GM12878 (cell line): Measurements from ENCODE around the gene CDX1. TPM values are rescaled to one million over a fixed set of nuclear protein-coding genes. Genes with fewer than 3 reads are reported as not detected.

Experiments used
- ATAC-seq: fragments of 200-7000 bp; cut with Tn5 transposase; 3 replicates; pipeline ENCODE4 v1.9.1; 2020; ENCODE audit warnings: mild to moderate bottlenecking, moderate library complexity
- BruUV-seq: library from RNA; stranded (reverse); fragments of 400-500 nt; replicated peaks from 2 replicates; lab custom pipeline; 2021; lab: Mats Ljungman, UMichigan
- CTCF ChIA-PET: fragments of 300-600 bp; sonication (Branson Sonifier 250); formaldehyde crosslinking; extraction: SDS; loops from one replicate; lab custom pipeline; 2021; ENCODE audit warnings: inconsistent platforms; lab: Yijun Ruan, JAX
- POLR2A ChIA-PET: fragments of 350-600 bp; formaldehyde crosslinking; extraction: SDS; loops from one replicate; lab custom pipeline; 2021; ENCODE audit warnings: inconsistent platforms; lab: Charles Lee
- RAD21 ChIA-PET: fragments of 300-600 bp; sonication (Branson Sonifier 250); formaldehyde crosslinking; loops from one replicate; lab custom pipeline; 2023; ENCODE audit warnings: antibody characterized with exemption; ENCODE audit not compliant: unreplicated experiment; lab: Charles Lee
- SMC1A ChIA-PET: fragments of 300-600 bp; sonication (Branson Sonifier 250); formaldehyde crosslinking; loops from one replicate; lab custom pipeline; 2023; ENCODE audit not compliant: unreplicated experiment, uncharacterized antibody; lab: Charles Lee
- DNase-seq: peaks from one replicate; pipeline ENCODE4 v3.0.0-alpha.2; 2011; ENCODE audit warnings: low read depth, low spot score
- FAIRE-seq: peaks from 3 replicates; lab custom pipeline; 2011; peaks lifted over from hg19 to GRCh38; lab: Jason Lieb, UNC
- H2AFZ ChIP-seq: 2 replicates; pipeline ENCODE4 v1.6.0; 2011; ENCODE audit warnings: low read depth, low read length, control low read depth; ENCODE audit not compliant: control insufficient read depth
- H3K27ac ChIP-seq: 2 replicates; pipeline ENCODE4 v1.5.1; 2011; ENCODE audit warnings: control low read depth; ENCODE audit not compliant: control insufficient read depth, insufficient read depth
- H3K27me3 ChIP-seq, 2 experiments: replicated peaks in 1 of 2; 2 replicates each; pipeline versions ENCODE4 v1.6.0 to v1.6.1; 2011; ENCODE audit warnings: low read length in 1 of 2; ENCODE audit not compliant: control insufficient read depth in 2 of 2, insufficient read depth in 2 of 2
- H3K36me3 ChIP-seq, 2 experiments: 2 replicates each; pipeline ENCODE4 v1.5.1; 2011; ENCODE audit warnings: low read length in 1 of 2; ENCODE audit not compliant: control insufficient read depth in 2 of 2, insufficient read depth in 2 of 2
- H3K4me1 ChIP-seq: 2 replicates; pipeline ENCODE4 v1.6.1; 2011; ENCODE audit warnings: mild to moderate bottlenecking, low read length, moderate library complexity, mixed read lengths; ENCODE audit not compliant: control insufficient read depth, insufficient read depth
- H3K4me2 ChIP-seq: 2 replicates; pipeline ENCODE4 v1.6.0; 2011; ENCODE audit warnings: control low read depth; ENCODE audit not compliant: control insufficient read depth, insufficient read depth
- H3K4me3 ChIP-seq: fragments of 200-600 bp; sonication (generic); 2 replicates; pipeline ENCODE4 v1.5.1; 2016
- H3K79me2 ChIP-seq: 2 replicates; pipeline ENCODE4 v1.6.0; 2011; ENCODE audit warnings: low read length; ENCODE audit not compliant: control insufficient read depth, insufficient read depth
- H3K9ac ChIP-seq: 2 replicates; pipeline ENCODE4 v1.8.0; 2011; ENCODE audit warnings: low read length, control low read depth, mixed read lengths; ENCODE audit not compliant: control insufficient read depth, insufficient read depth
- H3K9me3 ChIP-seq: replicated peaks from 3 replicates; pipeline ENCODE4 v1.5.1; 2011; ENCODE audit warnings: mild to moderate bottlenecking, low read length; ENCODE audit not compliant: control insufficient read depth, insufficient read depth
- H4K20me1 ChIP-seq: 2 replicates; pipeline ENCODE4 v1.6.0; 2011; ENCODE audit not compliant: control insufficient read depth, insufficient read depth
- CHD2 ChIP-seq: IDR thresholded peaks from 2 replicates; pipeline ENCODE4 v1.6.1; 2011; ENCODE audit warnings: low read depth, low read length, improper control_type of control experiment, borderline replicate concordance
- IKZF1 ChIP-seq: fragments of 450-650 bp; conservative IDR thresholded peaks from 2 replicates; pipeline ENCODE4 v1.6.1; 2017; ENCODE audit warnings: antibody characterized with exemption, mild to moderate bottlenecking
- MXI1 ChIP-seq: fragments of 150-350 bp; IDR thresholded peaks from 2 replicates; pipeline ENCODE4 v1.6.1; 2011; ENCODE audit warnings: low read depth, mild to moderate bottlenecking, inconsistent platforms, low read length, improper control_type of control experiment
- POLR2A ChIP-seq: IDR thresholded peaks from 2 replicates; pipeline ENCODE4 v1.6.1; 2011; ENCODE audit warnings: low read depth, mild to moderate bottlenecking, low read length
- TARDBP ChIP-seq: IDR thresholded peaks from 2 replicates; pipeline ENCODE4 v1.6.1; 2016; ENCODE audit warnings: borderline replicate concordance
- WGBS: methylation state at CpG from one replicate; pipeline ENCODE4 v1.1.6; 2016; ENCODE audit warnings: low lambda C conversion rate; ENCODE audit not compliant: insufficient replicate concordance, insufficient coverage; ENCODE audit errors: missing lambda C conversion rate; 5-methylcytosine and 5-hydroxymethylcytosine counted together
- in situ Hi-C: fragments of 300-500 bp; cut with MboI; formaldehyde crosslinking; loops from 9 replicates; pipeline ENCODE4 v1.14.3; 2018; ENCODE audit warnings: mixed read lengths
- intact Hi-C: fragments of 100-400 bp; cut with micrococcal nuclease; formaldehyde crosslinking; loops from one replicate; pipeline ENCODE4 v1.14.2; 2022; ENCODE audit not compliant: unreplicated experiment
- polyA plus RNA-seq, 11 experiments: library from polyadenylated mRNA; depleted of rRNA in 4 of 11; unstranded in 6 of 11; stranded (reverse) in 5 of 11; fragments of >200 nt; fragmentation: Nextera tagmentation in 4 of 11; fragmentation: Illumina TruSeq in 1 of 11; extraction: Ambion mirVana in 4 of 11; extraction: Trizol in 1 of 11; gene quantifications; 1 replicate in 1 of 11; 2 replicates in 10 of 11; pipeline versions ENCODE4 v1.2.1 to v1.2.3, GENCODE V29; 2011 to 2016; ENCODE audit warnings: inconsistent platforms in 2 of 11, missing spikeins in 2 of 11, low read depth in 1 of 11
- total RNA-seq, 4 experiments: library from RNA; depleted of rRNA in 3 of 4; stranded (reverse); fragments of >200 nt in 3 of 4; fragmentation: Illumina TruSeq in 1 of 4; extraction: Trizol in 1 of 4; gene quantifications; 2 replicates each; pipeline versions ENCODE4 v1.2.1 to v1.2.3, GENCODE V29; 2013 to 2021
- TF ChIP-seq, protein P1 (sequence below): fragments of 450-650 bp; conservative IDR thresholded peaks from 2 replicates; pipeline ENCODE4 v1.6.1; 2017; ENCODE audit warnings: mild to moderate bottlenecking, moderate library complexity
- TF ChIP-seq, protein P2 (sequence below): IDR thresholded peaks from 2 replicates; pipeline ENCODE4 v1.6.1; 2012; ENCODE audit warnings: low read depth, low read length, improper control_type of control experiment
- TF ChIP-seq, protein P3 (sequence below): fragments of 150-350 bp; IDR thresholded peaks from 2 replicates; pipeline ENCODE4 v1.6.1; 2016; ENCODE audit warnings: low read depth, low read length

CDX1 gene
- total and polyA plus RNA-seq, 10 of the 15 experiments (the other 5 are each of a cell fraction or from before 2014, with no cell fraction given) = not detected

DNA sequence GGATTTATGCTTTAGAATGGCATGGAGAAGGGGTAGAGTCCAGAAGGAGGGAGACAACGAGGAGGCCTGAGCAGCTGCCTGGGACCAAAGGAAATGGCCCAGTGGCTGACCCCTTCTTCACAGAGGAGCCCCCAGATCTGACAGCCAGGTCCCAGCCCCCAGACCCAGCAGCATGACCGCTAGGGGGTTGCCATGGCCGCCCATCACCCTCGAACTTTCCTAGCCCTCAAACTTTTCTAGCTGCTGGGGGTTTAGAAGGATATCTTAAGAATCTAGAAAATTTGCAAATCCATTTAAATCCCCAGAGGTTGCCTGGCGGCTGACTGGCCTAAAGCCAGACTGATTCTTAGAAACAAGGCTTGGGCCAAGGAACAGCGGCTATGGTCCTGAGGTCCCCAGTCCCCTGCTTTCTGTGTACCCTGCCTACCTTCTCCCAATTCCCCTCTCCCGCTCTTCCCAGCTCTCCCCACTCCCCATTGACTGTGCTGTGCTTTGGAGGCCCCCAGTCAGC is 11.9 kb upstream of the CDX1 start:
- DNase-seq (no peak), ATAC-seq (peak; percentile 3; the same call in 1 of the 3 replicates), FAIRE-seq (no peak)
- no peak overlapping the region for H3K27ac ChIP-seq
- H4K20me1 ChIP-seq = no peaks in the 10 kb centered on the region
- SMC1A ChIA-PET = interaction anchor here (1.0 to 1.4 kb wide), 3 partner anchors 16 to 63 kb away, joined by 3 to 4 read pairs (median 3); no protein-coding TSS in a partner anchor
- H3K4me1 ChIP-seq = peaks cover 4% of the 10 kb centered on the region
- H3K4me3 ChIP-seq = no peak overlapping the region
- in situ Hi-C loops (no loop called here), intact Hi-C loops (no loop called here)
- no peak overlapping the region for H2AFZ ChIP-seq
- CTCF ChIA-PET = interaction anchor here (0.9 to 3.4 kb wide), 4 partner anchors 9 to 21 kb away, joined by 4 to 13 read pairs (median 8); no protein-coding TSS in a partner anchor
- WGBS = 14% methylated on average over 6 of the region's 7 CpGs
- no peaks in the 10 kb centered on the region for H3K9me3 ChIP-seq
- H3K79me2 ChIP-seq = no peaks in the 10 kb centered on the region
- 0 out of 2 replicates have a peak, but pooled peaks have one; percentile 2 for TF ChIP-seq IKZF1
- 0 out of 2 replicates have a peak, but pooled peaks have one; percentile 28 for TF ChIP-seq MXI1
- no peak for TF ChIP-seq TARDBP
- no TSS peak for BruUV-seq
- H3K4me2 ChIP-seq = peak overlapping the region; percentile 19; the same call in 1 of the 2 replicates
- POLR2A ChIA-PET = no interaction called here
- no peak overlapping the region for H3K9ac ChIP-seq
- H3K27me3 ChIP-seq = no peaks in the 10 kb centered on the region
- H3K36me3 ChIP-seq = no peaks in the 10 kb centered on the region
- RAD21 ChIA-PET = interaction anchor here (3.1 kb wide), 1 partner anchor 9 kb away, joined by 13 read pairs; no protein-coding TSS in a partner anchor

DNA sequence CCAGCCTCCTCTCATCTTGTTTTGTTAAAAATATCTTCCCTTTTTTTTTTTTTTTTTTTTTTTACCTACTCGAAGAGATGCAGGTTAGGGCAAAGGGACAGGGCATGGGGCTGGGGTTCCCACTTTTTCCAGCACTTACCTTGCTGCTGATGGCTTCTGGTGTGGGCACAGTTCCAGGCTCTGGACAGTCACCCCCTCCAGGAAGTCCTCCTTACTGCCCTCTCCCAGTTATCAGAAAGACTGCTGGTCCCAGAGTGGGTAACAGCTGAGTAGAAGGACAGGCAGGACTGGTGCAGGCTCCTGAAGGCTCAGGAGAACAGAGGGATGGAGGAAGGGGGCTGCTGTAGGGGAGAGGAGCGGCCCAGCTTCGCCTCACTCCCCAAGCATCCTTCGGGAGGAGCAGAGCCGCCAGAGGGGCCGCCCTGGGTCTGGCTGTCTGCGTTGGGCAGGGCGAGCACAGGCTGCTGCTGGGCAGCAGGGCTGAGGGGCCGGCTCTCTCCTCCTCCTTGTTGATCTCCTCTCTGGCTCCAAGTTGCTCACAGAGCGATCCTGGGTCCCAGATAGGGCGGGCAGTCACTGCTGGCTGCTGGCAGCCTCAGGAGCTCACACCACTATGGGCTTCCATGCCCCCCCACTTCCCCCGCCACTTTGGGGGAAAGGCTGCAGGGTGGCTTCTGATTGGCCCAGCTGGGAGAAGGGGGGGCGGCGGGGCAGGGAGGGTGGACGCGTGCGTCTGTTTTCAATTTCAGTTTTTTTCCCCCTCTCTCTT is 11.1 kb upstream of the CDX1 start, which contains the start of gene PDGFRB:
Gene PDGFRB, minus strand, starts transcription at position 588 of the 769 bp plus-strand sequence. CDS start 18,798 bp downstream, outside the sequence.
- Histone ChIP-seq H3K9me3 (no peaks in the 10 kb centered on the region), H3K4me2 (peak within 1 kb of the TSS; percentile 86), H3K79me2 (no peaks in the 10 kb centered on the region), H3K27me3 (no peaks in the 10 kb centered on the region), H3K4me3 (peak within 1 kb of the TSS; percentile 74), H3K36me3 (no peaks in the 10 kb centered on the region), H3K9ac (peak within 1 kb of the TSS; percentile 46), H3K27ac (no peak within 1 kb of the TSS), H4K20me1 (no peaks in the 10 kb centered on the region), H2AFZ (peak within 1 kb of the TSS; percentile 49), H3K4me1 (peaks cover 12% of the 10 kb centered on the region)
- ChIA-PET RAD21 (interaction anchor here (0.6 to 3.1 kb wide), 2 partner anchors 10 to 150 kb away, joined by 3 to 13 read pairs; no protein-coding TSS in a partner anchor), SMC1A (interaction anchor here (0.9 to 1.1 kb wide), 2 partner anchors 10 to 20 kb away, joined by 3 to 5 read pairs; no protein-coding TSS in a partner anchor), CTCF (interaction anchor here (0.6 to 3.4 kb wide), 5 partner anchors 10 to 25 kb away, joined by 3 to 13 read pairs (median 3); no protein-coding TSS in a partner anchor), POLR2A (interaction anchor here (0.5 to 1.3 kb wide), 7 partner anchors 10 to 321 kb away, joined by 3 to 5 read pairs (median 3); no protein-coding TSS in a partner anchor)
- in situ Hi-C loops = no loop called here
- 9% methylated on average over 14 of the region's 17 CpGs for WGBS
- TSS peak; percentile 65 for BruUV-seq
- peak; percentile 84 for ATAC-seq
- intact Hi-C loops = no loop called here
- FAIRE-seq = no peak
- no peak for DNase-seq
- TF ChIP-seq, protein P1, sequence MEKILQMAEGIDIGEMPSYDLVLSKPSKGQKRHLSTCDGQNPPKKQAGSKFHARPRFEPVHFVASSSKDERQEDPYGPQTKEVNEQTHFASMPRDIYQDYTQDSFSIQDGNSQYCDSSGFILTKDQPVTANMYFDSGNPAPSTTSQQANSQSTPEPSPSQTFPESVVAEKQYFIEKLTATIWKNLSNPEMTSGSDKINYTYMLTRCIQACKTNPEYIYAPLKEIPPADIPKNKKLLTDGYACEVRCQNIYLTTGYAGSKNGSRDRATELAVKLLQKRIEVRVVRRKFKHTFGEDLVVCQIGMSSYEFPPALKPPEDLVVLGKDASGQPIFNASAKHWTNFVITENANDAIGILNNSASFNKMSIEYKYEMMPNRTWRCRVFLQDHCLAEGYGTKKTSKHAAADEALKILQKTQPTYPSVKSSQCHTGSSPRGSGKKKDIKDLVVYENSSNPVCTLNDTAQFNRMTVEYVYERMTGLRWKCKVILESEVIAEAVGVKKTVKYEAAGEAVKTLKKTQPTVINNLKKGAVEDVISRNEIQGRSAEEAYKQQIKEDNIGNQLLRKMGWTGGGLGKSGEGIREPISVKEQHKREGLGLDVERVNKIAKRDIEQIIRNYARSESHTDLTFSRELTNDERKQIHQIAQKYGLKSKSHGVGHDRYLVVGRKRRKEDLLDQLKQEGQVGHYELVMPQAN = no peak
- peak; percentile 37; the same call in 1 of the 2 replicates for TF ChIP-seq CHD2
- TF ChIP-seq POLR2A = no peak
- TF ChIP-seq, protein P2, sequence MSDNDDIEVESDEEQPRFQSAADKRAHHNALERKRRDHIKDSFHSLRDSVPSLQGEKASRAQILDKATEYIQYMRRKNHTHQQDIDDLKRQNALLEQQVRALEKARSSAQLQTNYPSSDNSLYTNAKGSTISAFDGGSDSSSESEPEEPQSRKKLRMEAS = peak; percentile 33; the same call in 1 of the 2 replicates
- TF ChIP-seq, protein P3, sequence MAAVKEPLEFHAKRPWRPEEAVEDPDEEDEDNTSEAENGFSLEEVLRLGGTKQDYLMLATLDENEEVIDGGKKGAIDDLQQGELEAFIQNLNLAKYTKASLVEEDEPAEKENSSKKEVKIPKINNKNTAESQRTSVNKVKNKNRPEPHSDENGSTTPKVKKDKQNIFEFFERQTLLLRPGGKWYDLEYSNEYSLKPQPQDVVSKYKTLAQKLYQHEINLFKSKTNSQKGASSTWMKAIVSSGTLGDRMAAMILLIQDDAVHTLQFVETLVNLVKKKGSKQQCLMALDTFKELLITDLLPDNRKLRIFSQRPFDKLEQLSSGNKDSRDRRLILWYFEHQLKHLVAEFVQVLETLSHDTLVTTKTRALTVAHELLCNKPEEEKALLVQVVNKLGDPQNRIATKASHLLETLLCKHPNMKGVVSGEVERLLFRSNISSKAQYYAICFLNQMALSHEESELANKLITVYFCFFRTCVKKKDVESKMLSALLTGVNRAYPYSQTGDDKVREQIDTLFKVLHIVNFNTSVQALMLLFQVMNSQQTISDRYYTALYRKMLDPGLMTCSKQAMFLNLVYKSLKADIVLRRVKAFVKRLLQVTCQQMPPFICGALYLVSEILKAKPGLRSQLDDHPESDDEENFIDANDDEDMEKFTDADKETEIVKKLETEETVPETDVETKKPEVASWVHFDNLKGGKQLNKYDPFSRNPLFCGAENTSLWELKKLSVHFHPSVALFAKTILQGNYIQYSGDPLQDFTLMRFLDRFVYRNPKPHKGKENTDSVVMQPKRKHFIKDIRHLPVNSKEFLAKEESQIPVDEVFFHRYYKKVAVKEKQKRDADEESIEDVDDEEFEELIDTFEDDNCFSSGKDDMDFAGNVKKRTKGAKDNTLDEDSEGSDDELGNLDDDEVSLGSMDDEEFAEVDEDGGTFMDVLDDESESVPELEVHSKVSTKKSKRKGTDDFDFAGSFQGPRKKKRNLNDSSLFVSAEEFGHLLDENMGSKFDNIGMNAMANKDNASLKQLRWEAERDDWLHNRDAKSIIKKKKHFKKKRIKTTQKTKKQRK = no peak
